Measurements from ENCODE around the gene AGBL4. TPM values are rescaled to one million over a fixed set of nuclear protein-coding genes. Genes with fewer than 3 reads are reported as not detected.

Gene AGBL4
- total and polyA plus RNA-seq, 2 experiments from 2014 or later = not detected

GRCh38 chr1:48665708-48666407, 1357.9 kb downstream of the AGBL4 start:
- in situ Hi-C loops (cut with MboI) = no loop called here
- no peak overlapping the region for H3K27ac ChIP-seq
- WGBS, 2 experiments (ENCODE audit: low coverage in 1 of 2, low lambda C conversion rate in 2 of 2, missing lambda C conversion rate in 2 of 2) = 35 to 36% methylated on average over 6 of the region's 6 CpGs
- H3F3A ChIP-seq (ENCODE audit: insufficient read depth) = no peaks in the 10 kb centered on the region
- H3K9ac ChIP-seq = no peak overlapping the region
- no peak overlapping the region for H2AFZ ChIP-seq
- H3K27me3 ChIP-seq (replicated peaks; ENCODE audit: insufficient read depth) = no peaks in the 10 kb centered on the region
- no peak overlapping the region for H3K4me2 ChIP-seq (ENCODE audit: unreplicated experiment)
- TF ChIP-seq EZH2phosphoT487 (IDR thresholded peaks at IDR 0.05; ENCODE audit: insufficient read depth, low read depth) (no peak), EZH2 (IDR thresholded peaks at IDR 0.05; ENCODE audit: insufficient read depth, poor library complexity, severe bottlenecking) (no peak)
- no peak overlapping the region for H3K4me3 ChIP-seq
- H3K79me2 ChIP-seq (ENCODE audit: insufficient read depth) = no peaks in the 10 kb centered on the region
- no peaks in the 10 kb centered on the region for H3K9me3 ChIP-seq (ENCODE audit: low read depth)
- no peaks in the 10 kb centered on the region for H3K4me1 ChIP-seq (ENCODE audit: insufficient read depth)
- no peaks in the 10 kb centered on the region for H3K9me2 ChIP-seq (ENCODE audit: insufficient read depth)
- no peaks in the 10 kb centered on the region for H3K36me3 ChIP-seq (ENCODE audit: low read depth)
- H4K20me1 ChIP-seq (ENCODE audit: insufficient read depth) = no peaks in the 10 kb centered on the region
- DNase-seq = no peak

- no peaks in the 10 kb centered on the region for H3K4me1 ChIP-seq (ENCODE audit: insufficient read depth)
- no peaks in the 10 kb centered on the region for H3K36me3 ChIP-seq (ENCODE audit: low read depth)
- H3K9me2 ChIP-seq (ENCODE audit: insufficient read depth) = no peaks in the 10 kb centered on the region
- no peaks in the 10 kb centered on the region for H3K27me3 ChIP-seq (replicated peaks; ENCODE audit: insufficient read depth)
- H3K9me3 ChIP-seq (ENCODE audit: low read depth) = no peaks in the 10 kb centered on the region
- H3F3A ChIP-seq (ENCODE audit: insufficient read depth) = no peaks in the 10 kb centered on the region
- no peaks in the 10 kb centered on the region for H3K79me2 ChIP-seq (ENCODE audit: insufficient read depth)
- DNase-seq = no peak
- TF ChIP-seq EZH2phosphoT487 (IDR thresholded peaks at IDR 0.05; ENCODE audit: insufficient read depth, low read depth) (no peak), EZH2 (IDR thresholded peaks at IDR 0.05; ENCODE audit: insufficient read depth, poor library complexity, severe bottlenecking) (no peak)
- no peak overlapping the region for H3K27ac ChIP-seq
- no peak overlapping the region for H2AFZ ChIP-seq
- no peak overlapping the region for H3K9ac ChIP-seq
- in situ Hi-C loops (cut with MboI) = no loop called here
- no peak overlapping the region for H3K4me2 ChIP-seq (ENCODE audit: unreplicated experiment)
- no peaks in the 10 kb centered on the region for H4K20me1 ChIP-seq (ENCODE audit: insufficient read depth)
- 31 to 38% methylated on average over 8 of the region's 8 CpGs for WGBS, 2 experiments (ENCODE audit: low coverage in 1 of 2, low lambda C conversion rate in 2 of 2, missing lambda C conversion rate in 2 of 2)
- no peak overlapping the region for H3K4me3 ChIP-seq
Observed at GRCh38 chr1:48661726-48662463, 1361.9 kb downstream of the AGBL4 start.

GRCh38 chr1:48659801-48660200, 1364.0 kb downstream of the AGBL4 start:
- in situ Hi-C loops (cut with MboI) = no loop called here
- no peaks in the 10 kb centered on the region for H3K79me2 ChIP-seq (ENCODE audit: insufficient read depth)
- 37 to 39% methylated on average over 6 of the region's 6 CpGs for WGBS, 2 experiments (ENCODE audit: low coverage in 1 of 2, low lambda C conversion rate in 2 of 2, missing lambda C conversion rate in 2 of 2)
- no peaks in the 10 kb centered on the region for H3K36me3 ChIP-seq (ENCODE audit: low read depth)
- H2AFZ ChIP-seq = no peak overlapping the region
- no peaks in the 10 kb centered on the region for H3K9me3 ChIP-seq (ENCODE audit: low read depth)
- H3K9ac ChIP-seq = no peak overlapping the region
- H3K4me1 ChIP-seq (ENCODE audit: insufficient read depth) = no peaks in the 10 kb centered on the region
- TF ChIP-seq EZH2 (IDR thresholded peaks at IDR 0.05; ENCODE audit: insufficient read depth, poor library complexity, severe bottlenecking) = no peak
- no peak for TF ChIP-seq EZH2phosphoT487 (IDR thresholded peaks at IDR 0.05; ENCODE audit: insufficient read depth, low read depth)
- H3F3A ChIP-seq (ENCODE audit: insufficient read depth) = no peaks in the 10 kb centered on the region
- H4K20me1 ChIP-seq (ENCODE audit: insufficient read depth) = no peaks in the 10 kb centered on the region
- no peaks in the 10 kb centered on the region for H3K9me2 ChIP-seq (ENCODE audit: insufficient read depth)
- H3K4me2 ChIP-seq (ENCODE audit: unreplicated experiment) = no peak overlapping the region
- no peak overlapping the region for H3K4me3 ChIP-seq
- no peak overlapping the region for H3K27ac ChIP-seq
- H3K27me3 ChIP-seq (replicated peaks; ENCODE audit: insufficient read depth) = no peaks in the 10 kb centered on the region
- no peak for DNase-seq

- no peak for TF ChIP-seq EZH2 (IDR thresholded peaks at IDR 0.05; ENCODE audit: insufficient read depth, poor library complexity, severe bottlenecking)
- no peak for TF ChIP-seq EZH2phosphoT487 (IDR thresholded peaks at IDR 0.05; ENCODE audit: insufficient read depth, low read depth)
- in situ Hi-C loops (cut with MboI) = no loop called here
- H3F3A ChIP-seq (ENCODE audit: insufficient read depth) = no peaks in the 10 kb centered on the region
- H3K4me3 ChIP-seq = no peak overlapping the region
- no peaks in the 10 kb centered on the region for H3K9me3 ChIP-seq (ENCODE audit: low read depth)
- no peak overlapping the region for H2AFZ ChIP-seq
- H3K9ac ChIP-seq = no peak overlapping the region
- H3K27ac ChIP-seq = no peak overlapping the region
- no peaks in the 10 kb centered on the region for H3K4me1 ChIP-seq (ENCODE audit: insufficient read depth)
- H3K9me2 ChIP-seq (ENCODE audit: insufficient read depth) = no peaks in the 10 kb centered on the region
- H3K27me3 ChIP-seq (replicated peaks; ENCODE audit: insufficient read depth) = no peaks in the 10 kb centered on the region
- no peaks in the 10 kb centered on the region for H3K36me3 ChIP-seq (ENCODE audit: low read depth)
- no peak for DNase-seq
- no peaks in the 10 kb centered on the region for H3K79me2 ChIP-seq (ENCODE audit: insufficient read depth)
- H3K4me2 ChIP-seq (ENCODE audit: unreplicated experiment) = no peak overlapping the region
- H4K20me1 ChIP-seq (ENCODE audit: insufficient read depth) = no peaks in the 10 kb centered on the region
- 42 to 49% methylated on average over 4 of the region's 4 CpGs for WGBS, 2 experiments (ENCODE audit: low coverage in 1 of 2, low lambda C conversion rate in 2 of 2, missing lambda C conversion rate in 2 of 2)
Observed at GRCh38 chr1:48657413-48657812, 1366.3 kb downstream of the AGBL4 start.

Measured in GM23248 (cell line).